Muscle of arm (tissue), 12 donors: ENCODE results near the gene FBXO41. TPM values are rescaled to one million over a fixed set of nuclear protein-coding genes. Genes with fewer than 3 reads are reported as not detected.

Experiments used
- DNase-seq: peaks from one replicate; pipeline ENCODE4 v3.0.0-alpha.2; 2013
- polyA plus RNA-seq, 12 donors: library from polyadenylated mRNA; unstranded; fragments of 120-200 nt; gene quantifications; one replicate each; pipeline ENCODE4 v1.2.1, GENCODE V29; 2013; ENCODE audit not compliant: insufficient read length in 12 of 12

FBXO41 gene
- polyA plus RNA-seq, 12 donors: 0.12 to 2.0 (median 0.25) TPM; not detected in 2

DNA sequence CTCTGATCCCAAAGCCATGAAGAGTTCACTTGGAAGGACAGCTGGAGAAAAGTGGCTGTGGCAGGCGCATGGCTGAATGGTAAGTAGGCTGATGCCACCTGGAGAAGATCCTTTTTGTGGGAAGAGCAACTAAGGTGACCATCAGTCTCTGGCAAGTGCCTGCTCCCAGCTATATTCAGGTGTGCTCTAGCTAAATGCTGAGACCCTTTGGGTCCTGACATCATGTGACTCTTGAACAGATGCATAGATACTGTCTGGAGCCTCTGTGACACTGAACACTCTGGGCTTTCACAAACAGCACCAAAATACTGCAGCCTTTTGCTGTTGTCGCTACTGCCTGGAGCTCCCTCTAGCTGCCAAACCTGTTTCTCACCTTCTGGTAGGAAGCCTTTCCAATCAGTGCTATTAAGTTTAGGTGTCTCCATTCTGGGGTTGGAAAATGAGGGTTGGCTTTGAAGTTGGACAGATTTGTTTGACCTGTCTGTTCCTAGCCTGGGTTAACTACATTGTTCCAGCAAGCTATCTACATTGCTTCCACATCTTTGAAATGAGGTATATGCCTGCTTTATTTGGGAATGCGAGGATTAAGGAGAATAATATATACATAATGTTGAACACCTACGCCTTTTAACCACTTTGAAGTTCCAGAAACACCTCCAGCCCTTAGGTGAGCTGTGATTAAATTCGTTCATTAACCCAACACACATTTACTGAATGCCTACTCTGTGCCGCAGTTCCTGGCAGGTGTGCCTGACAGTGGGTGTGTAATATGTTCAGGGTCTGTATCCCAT lies 6.0 kb upstream of the FBXO41 start:
- no peak for DNase-seq

DNA sequence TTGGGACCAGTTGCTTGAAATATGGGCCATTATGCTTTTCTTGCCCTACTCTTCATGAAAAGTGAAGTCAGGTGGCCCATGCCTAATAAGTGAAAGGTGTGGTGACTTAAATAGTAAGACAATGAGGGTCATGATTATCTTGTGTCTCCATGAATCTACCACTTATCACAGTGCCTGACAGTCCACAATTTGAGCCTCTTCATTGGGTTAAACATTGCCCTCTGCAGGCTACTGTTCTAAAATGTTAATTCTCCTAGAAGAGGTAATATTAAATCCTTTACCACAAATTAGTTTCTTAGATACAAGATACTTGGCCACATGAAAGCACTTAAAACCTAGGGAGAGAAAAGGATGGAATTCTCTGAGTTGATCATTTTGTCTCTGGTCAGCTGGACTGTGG lies 5.0 kb upstream of the FBXO41 start:
- DNase-seq: no peak

DNA sequence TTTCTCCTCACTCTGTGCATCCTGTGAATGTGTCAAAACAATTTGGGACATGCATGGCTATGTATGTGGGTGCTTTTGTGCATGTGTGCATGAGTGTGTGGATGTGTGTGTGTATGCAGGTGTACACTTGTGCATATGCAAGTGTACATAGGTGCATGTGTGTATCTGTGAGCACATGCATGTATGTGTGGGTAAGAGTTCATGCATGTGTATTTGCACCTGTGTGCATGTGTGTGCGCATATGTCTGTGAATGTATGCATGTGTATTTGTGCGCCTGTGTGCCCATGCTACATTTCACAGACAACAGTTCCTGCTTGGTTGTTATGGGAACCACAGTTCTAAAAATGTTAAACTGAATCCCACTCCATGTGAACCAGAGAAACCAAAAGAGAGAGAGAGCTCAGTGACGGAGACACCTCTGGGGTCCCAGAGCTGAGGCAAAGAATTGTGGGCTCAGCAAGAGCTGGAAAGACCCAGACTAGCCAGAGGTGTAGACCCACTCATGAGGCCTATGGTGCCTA lies 1.9 kb upstream of the FBXO41 start:
- DNase-seq: no peak

DNA sequence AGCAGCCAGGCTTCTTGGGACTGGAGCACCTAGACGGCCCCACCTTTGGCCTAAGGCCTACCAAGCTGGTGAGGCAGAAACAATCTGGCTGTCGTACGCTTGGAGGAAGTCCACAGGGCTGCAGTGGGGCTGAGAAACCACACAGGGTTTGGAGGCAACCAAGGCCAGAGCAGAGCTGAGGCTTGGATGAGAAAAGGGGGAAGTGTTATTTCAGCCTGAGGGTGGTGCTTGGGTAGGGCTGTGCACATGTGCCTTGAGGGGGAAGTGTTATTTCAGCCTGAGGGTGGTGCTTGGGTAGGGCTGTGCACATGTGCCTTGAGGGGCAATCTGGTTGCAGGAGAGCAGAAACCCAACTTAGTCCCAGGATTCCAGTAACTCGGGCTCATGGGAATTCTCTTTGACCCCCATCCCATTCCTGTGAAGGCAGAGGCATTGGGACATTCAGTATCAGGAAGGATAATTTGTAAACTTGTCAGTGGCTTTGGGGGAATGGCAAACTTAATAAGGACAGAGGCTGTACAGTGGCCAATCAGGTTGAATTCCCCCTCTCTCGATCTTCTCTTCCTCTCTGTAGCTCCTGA lies 971 bp upstream of the FBXO41 start:
- DNase-seq: no peak

DNA sequence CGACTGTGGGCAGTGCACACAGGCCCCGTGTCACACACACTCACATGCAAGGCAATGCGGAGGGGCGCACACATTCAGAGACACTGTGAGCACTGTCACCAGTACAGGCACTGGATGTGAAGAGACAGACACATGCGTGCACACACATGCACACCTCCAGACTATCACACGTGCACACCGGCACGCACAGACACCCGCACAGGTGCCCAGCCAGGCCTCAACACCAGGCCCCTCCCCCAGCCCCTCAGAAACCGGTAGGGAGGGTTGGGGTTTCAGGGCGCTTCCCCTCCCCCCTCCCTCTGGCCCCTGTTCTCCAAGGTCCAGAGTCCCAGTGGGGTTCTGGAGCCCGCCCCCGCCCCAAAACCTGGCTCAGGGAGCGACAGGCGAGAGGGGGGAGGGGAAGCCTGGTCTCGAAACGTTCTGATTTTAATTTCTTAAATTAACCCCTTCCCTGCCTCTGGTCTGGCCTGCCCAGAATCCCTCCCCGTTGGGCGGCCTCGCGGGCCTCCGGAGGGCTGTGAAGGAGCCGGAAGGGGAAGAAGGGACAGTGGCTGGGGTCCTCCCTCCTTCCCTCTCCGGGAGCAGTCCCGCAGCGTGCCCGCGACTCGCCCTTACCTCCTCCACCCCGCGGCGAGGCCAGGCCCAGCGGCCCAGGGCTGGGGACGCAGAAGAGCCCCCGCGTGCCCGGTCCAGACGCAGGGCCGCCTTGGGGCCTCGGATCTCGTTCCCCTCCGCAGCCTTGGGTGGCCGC lies 558 bp downstream of the FBXO41 start:
- no peak for DNase-seq

DNA sequence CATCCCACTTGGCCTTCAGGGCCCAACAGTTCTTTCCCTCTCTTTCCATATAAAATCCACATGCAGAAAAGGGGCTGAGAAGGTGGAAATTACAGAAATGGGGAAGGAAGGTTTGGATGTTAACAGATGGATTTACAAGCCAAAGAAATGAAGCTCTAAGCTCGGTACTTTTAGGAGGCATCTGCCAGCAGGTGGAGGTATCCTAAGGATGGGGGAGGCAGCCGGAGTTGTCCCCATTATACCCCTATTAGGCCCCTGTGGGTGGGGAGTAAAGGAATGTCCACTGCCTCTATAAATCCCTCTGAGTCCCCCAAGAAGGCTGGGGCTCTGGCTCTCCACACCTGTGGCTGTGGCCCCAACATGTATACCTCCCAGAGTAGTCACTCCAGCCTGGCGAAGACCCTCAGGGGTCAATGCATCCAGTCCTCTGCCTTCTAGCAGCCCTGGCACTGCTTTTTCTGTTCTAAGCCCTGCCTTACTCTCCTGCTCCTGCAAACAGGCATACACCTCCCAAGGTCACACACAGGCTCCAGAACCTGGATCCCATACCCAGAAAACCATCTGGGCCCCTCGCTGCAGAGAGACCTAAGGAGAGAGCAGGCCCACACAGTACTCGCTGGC lies 1.2 kb downstream of the FBXO41 start:
- no peak for DNase-seq

DNA sequence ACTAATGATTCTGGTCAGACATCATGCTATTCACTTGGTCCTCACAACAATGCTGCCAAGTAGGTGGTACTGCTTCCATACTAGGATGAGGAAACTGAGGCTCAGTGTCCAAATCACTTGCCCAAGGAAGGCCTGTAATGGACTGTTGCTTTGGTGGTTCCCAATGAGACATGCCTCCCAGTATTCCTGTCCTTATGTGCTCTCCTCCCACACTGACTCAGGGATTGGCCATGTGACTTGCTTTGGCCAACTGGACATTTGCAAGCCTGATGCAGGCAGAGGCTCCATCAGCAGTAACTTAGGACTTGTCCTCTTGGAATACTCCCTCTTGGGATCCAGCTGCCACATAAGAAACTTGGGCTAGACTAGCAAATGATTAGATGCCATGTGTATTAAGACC lies 3.0 kb downstream of the FBXO41 start:
- no peak for DNase-seq

DNA sequence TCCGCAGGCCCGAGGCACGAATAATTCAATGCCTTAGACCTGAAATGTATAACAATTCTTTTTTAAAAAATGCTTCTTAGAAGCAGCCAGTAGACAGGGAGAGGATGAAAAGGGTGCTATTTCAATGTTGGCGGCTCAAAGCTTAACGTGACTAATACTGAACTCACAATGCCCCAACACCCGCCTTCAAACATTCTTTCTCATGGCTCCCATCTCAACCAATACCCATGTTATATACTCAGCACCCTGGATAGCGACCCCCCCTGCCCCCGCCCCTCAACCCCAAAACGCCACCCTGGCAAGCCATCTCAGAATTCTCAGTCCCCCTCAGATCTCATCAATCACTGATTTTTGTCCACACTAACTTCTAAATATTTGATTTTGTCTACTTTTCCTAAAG lies 4.4 kb downstream of the FBXO41 start:
- DNase-seq: no peak

DNA sequence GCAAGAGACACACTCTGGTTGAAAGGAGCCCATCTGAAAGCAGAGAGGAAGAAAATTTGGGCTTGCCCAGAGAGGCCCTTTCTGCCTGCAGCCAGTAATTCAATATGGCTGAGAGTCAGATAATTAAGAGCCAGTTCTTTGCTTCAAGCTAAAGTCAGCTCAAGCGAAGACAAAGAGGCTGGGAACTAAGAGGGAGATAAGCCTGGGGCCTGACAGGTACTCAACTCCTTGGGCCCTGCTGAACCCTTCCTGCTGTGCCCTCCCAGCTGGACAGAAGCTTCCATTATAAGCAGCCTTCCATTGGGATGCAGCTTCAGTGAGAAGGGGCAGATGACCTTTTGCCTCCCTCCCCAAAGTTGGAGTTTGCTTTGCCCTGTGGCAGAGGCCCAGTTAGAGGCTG lies 12.0 kb downstream of the FBXO41 start:
- no peak for DNase-seq

DNA sequence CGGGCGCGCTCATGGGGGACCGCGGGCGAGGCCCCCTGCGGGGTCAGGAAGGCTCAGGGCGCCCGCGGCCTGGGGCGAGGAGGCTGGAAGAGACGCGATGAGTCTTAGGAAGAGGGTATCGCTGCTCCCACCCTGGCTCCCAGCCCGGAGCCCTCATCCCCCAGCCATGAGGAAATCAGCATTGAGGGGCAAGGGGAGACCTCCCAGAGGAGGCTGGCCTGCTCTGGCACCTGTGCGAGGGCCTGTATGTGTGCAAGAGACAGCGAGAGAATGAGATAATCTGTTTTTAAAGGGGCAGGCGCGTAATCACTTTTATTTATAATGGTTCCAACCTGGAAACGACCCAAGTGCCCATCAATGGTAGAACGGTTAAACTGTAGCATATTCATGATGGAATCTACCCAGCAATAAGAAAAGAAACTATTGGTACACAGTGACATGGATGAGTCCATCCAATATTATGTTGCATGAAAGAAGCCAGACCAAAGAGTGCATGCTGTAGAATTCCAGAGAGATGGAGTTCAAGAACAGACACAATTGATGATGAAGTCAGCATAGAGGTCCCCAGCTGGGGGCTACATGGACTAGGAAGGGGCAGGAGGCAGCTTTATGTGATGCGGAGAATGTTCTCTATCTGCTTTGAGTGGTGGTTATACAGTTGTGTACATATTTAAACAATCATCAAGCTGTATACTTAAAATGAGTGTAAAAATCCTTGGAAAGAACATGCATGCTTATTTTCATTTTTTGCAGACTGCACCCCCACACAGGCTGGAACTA lies 14.4 kb downstream of the FBXO41 start:
- DNase-seq: no peak

DNA sequence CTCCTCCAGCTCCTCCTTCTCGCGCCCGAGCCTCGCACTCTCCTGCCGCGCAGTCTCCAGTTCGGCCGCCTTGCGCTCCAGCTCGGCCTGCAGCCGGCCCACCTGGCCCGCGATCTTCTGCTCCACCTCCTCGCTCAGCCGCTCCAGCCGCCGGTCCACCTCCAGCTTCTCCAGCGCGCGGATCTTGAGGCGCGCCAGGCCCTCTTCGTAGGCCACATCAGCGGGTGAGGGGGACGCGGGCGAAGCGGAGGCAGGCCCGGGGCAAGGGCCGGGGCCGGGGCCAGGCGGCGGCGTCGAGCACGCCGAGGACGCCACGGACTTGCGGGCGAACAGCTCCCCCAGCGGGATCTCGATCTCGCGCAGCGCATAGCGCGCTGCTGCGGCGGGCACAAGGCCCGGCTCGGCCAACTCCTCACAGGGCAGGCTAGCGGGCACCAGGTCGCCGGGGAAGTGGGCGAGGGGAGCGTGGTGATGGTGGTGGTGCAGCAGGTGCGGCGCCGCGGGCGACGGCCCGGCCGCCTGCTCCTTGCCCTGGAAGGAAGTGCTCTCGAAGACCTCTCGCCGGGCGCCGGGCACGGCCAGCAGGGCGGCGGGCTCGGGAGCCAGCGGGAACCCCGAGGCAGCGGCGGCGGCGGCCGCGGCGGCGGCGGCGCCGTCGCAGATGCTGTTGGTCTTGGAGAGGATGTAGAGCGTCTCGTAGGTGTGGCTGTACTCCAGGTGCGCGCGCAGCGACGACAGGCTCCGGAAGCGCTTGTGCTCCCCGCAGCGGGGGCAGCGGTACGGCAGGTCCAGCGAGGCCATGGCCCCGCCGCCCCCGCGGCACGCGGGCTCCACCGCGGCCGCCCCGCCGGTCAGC lies 15.2 kb downstream of the FBXO41 start:
- no peak for DNase-seq

DNA sequence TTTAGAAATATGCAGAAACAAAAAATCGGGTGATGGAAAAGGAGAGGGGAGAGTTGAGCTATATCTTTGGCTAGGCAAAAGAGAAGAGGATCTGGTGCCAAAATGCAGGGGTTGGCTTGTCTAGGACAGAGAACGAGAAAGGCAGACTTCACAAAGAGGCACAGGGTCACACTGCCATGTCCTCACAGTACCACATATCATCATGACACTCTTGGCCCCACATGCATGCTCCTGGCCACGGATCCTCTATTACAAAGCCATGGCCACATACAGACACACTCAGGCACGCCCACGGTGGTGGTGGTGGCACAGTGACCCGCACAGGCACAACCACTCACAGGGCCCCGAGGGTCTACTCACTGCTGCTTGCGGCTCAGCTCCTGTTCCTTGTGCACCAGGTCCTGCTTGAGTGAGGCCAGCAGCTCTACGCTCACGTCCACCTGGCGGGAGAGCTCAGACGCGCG lies 15.9 kb downstream of the FBXO41 start:
- DNase-seq: no peak

DNA sequence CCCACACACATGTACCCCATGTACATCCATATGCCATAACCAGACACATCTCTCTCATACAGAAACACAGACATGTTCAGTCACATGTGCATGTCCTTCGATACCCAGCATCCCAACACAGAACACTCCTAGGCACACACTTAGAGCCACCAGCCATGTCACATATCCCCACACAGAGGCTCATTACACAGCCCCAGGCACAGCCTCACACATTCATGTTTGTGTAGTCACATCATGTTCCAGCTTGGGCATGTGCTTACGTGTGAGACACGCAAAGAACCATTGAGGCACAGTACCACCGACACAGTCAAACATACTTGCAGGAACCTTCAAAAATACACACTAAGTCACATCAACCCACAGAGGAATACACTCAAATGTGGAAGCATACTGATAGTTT lies 17.3 kb downstream of the FBXO41 start:
- DNase-seq: no peak

DNA sequence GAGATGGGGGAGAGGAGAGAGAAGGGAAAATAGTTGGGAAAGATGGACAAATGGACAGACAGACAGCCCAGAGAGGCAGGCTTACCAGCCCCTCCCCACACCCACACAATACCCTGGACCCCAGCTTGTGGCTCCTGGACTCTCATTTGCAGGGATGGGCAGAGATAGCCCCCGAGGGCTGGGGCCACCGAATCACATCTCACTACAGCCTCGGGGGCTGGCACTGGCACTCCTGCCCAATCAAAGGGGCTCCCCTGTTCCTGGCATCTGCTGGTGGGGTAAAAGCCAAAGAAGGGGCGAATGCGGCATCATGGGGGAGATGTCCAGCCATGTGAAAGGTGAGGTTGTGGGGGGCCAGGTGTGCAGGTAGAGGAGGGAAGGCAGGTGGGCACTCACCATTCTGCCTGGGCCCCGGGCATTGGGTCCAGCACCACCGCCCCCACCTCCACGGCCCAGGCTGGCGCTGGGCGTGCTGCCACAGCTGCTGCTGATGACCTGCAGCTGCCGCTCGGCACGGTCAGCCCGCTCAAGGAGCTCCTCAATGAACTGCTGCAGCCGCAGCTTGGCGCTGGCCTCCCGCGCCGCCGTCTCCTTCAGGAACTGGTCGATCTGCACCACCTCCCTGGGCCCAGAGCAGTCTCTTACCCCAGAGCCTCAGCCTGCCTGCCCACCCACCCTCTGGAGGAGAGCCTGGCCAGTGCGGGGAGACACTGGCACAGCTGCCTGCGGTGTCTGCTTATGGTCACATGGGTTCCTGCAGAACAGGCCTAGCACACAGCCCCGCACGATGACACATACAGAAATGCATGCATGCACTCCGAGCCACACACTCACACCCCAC lies 18.0 kb downstream of the FBXO41 start:
- DNase-seq: no peak

DNA sequence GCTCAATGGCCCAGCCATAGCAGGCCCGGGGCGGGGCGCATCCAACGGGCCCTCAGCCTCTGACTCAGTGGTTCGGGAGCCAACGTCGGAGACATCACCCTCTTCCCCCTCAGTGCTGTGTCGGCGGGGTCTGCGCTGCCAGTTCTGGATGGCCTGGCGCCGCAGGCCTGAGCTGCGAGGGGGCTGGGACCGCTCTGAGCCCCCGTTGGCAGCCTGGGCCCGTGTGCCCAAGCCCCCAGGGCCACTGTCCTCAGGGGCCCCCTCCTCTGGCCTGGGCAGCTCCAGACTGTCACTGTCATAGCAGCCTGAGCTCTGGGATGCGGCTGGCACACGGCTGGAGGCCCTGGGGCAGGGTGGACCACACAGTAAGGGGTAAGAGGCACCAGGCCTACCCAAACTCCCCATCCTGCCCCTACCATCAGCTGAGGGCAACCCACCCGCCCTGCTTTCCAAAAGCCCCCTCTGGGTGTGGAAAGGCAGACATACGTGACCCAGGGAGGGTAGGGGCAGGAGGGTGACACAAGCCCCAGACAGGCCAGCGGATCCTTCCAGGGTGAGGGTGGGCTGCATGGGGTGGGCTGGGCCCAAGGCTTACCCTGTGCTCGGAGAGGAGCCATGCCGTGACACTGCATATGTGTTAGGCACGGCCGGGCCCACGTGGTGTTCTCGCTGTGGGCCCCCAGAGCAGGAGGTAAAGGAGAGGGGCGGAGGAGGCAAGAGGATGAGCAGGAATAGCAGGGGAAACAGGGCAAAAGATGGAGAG lies 18.8 kb downstream of the FBXO41 start:
- no peak for DNase-seq

DNA sequence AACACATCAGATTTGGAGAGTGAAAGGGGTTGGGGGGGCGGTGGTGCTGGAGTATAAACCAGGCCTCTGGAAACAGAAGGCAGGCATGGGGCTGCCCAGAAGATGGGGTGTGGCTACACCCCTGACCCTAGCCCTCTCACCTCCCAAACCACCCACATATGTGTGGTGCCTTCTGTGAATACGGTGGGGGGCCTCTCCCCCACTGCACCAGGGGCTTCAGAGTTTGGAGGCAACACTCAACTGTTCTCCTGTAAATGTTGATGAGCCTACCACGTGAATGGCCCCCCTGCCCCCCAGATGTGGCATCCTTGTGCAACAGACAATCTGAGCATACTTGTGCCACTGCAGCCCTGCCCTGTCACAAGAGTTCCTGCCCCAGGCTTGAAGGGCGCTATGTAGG lies 19.5 kb downstream of the FBXO41 start:
- DNase-seq: no peak

DNA sequence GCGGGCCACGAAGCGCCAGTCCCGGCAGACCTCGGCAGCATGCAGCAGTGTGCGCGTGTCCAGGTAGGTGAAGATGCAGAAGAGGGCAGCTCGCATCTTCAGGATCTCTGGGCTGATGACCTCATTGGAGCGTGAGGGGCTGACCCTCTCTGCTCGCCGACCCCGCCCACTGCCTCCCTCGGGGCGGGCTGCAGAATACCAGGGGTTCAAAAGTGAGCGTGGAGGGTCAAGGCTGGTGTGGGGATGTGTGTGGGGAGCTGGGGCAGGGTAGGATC lies 20.0 kb downstream of the FBXO41 start:
- no peak for DNase-seq

DNA sequence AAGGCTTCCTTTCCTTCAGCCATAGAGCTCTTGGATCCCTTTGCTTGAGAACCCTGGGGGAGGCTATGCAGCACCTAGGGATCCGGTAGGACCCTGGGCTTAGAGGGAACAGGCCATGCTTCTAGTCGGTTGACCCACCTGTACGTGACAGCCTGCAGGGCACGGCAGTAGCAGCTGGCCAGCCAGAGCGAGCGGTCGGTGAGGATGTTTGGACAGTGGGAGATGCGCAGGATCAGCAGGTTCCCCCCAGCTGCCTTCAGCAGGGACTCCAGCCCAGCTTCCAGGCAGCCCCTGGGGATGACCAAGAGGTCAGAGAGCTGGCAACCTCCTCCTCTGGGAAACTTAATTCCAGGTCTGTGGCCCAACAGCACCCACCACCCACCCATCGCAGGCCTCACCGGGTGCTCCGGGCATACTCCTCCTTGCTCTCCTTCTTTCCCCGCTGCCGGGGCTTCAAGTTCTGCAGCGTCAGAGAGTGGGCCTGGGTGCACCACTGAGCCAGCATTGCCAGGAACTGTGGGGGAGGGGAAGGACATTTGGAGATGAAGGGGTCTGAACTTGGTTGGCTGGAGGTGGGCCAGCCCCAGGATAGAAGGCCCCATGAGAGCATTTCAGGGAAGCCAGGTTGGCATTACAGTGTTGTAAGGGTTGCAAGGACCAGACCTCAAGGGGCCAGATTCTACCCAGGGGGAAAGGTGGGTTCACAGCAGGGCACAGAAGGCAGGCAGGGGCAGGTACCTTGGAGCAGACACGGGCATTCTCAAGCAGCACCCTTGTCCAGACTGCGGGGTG lies 20.5 kb downstream of the FBXO41 start:
- DNase-seq: no peak
